Neural cell (in vitro differentiated cells): Measurements from ENCODE around the gene MRPL37. TPM values are rescaled to one million over a fixed set of nuclear protein-coding genes. Genes with fewer than 3 reads are reported as not detected.

Experiments
- H2AFZ ChIP-seq: fragments of 200-600, 300-800 bp; sonication (generic), shearing (Covaris generic); 2 replicates; pipeline ENCODE4 v1.6.0; 2014; ENCODE audit warnings: low read depth, mild to moderate bottlenecking, antibody characterized with exemption, low read length, moderate library complexity
- H3F3A ChIP-seq: fragments of 200-600 bp; shearing (Covaris generic); 2 replicates; pipeline ENCODE4 v1.6.1; 2016; ENCODE audit warnings: mild to moderate bottlenecking, moderate library complexity, mixed read lengths, antibody characterized with exemption, low read length; ENCODE audit not compliant: insufficient read depth, poor library complexity, severe bottlenecking
- H3K27ac ChIP-seq: fragments of 200-600, 300-800 bp; sonication (generic), shearing (Covaris generic); 2 replicates; pipeline ENCODE4 v1.5.1; 2014; ENCODE audit warnings: mild to moderate bottlenecking, low read length, moderate library complexity
- H3K27me3 ChIP-seq: fragments of 300-800, 200-600 bp; sonication (generic), shearing (Covaris generic); 2 replicates; pipeline ENCODE4 v1.6.0; 2014; ENCODE audit warnings: mild to moderate bottlenecking, low read depth, low read length, moderate library complexity; ENCODE audit not compliant: insufficient read depth
- H3K36me3 ChIP-seq: fragments of 300-800, 200-600 bp; sonication (generic), shearing (Covaris generic); 2 replicates; pipeline ENCODE4 v1.5.1; 2014; ENCODE audit warnings: mild to moderate bottlenecking, antibody characterized with exemption, low read length, moderate library complexity; ENCODE audit not compliant: insufficient read depth
- H3K4me2 ChIP-seq: fragments of 300-800, 200-600 bp; sonication (generic), shearing (Covaris generic); 2 replicates; pipeline ENCODE4 v1.6.0; 2014; ENCODE audit warnings: mild to moderate bottlenecking, low read length
- H3K4me3 ChIP-seq: fragments of 300-800, 200-600 bp; sonication (generic), shearing (Covaris generic); 2 replicates; pipeline ENCODE4 v1.5.1; 2014; ENCODE audit warnings: mild to moderate bottlenecking, low read length, moderate library complexity
- H3K79me2 ChIP-seq: fragments of 200-600 bp; shearing (Covaris generic); replicated peaks from 2 replicates; pipeline ENCODE4 v1.6.0; 2014; ENCODE audit warnings: mild to moderate bottlenecking, low read length, moderate library complexity; ENCODE audit not compliant: insufficient read depth
- H3K9ac ChIP-seq: fragments of 300-800, 200-600 bp; sonication (generic), shearing (Covaris generic); 2 replicates; pipeline ENCODE4 v1.6.1; 2016; ENCODE audit warnings: mild to moderate bottlenecking, low read length, mixed read lengths
- H3K9me2 ChIP-seq: fragments of 200-600 bp; shearing (Covaris generic); 2 replicates; pipeline ENCODE4 v1.6.1; 2016; ENCODE audit warnings: mild to moderate bottlenecking, low read length, mixed read lengths; ENCODE audit not compliant: insufficient read depth
- H3K9me3 ChIP-seq: fragments of 200-600, 300-800 bp; sonication (generic), shearing (Covaris generic); 2 replicates; pipeline ENCODE4 v1.6.1; 2016; ENCODE audit warnings: mild to moderate bottlenecking, mixed run types, low read length, moderate library complexity, mixed read lengths
- H4K20me1 ChIP-seq: fragments of 200-600 bp; shearing (Covaris generic); 2 replicates; pipeline ENCODE4 v1.6.1; 2016; ENCODE audit warnings: mild to moderate bottlenecking, mixed run types; ENCODE audit not compliant: insufficient read depth
- CTCF ChIP-seq: fragments of 450-650 bp; IDR thresholded peaks from 2 replicates; pipeline ENCODE4 v1.5.1; 2014; ENCODE audit warnings: antibody characterized with exemption, mild to moderate bottlenecking, moderate library complexity; ENCODE audit not compliant: poor library complexity, severe bottlenecking
- EP300 ChIP-seq: fragments of 450-650 bp; conservative IDR thresholded peaks from 2 replicates; pipeline ENCODE4 v1.6.1; 2014; ENCODE audit warnings: antibody characterized with exemption, mild to moderate bottlenecking, moderate library complexity; ENCODE audit not compliant: poor library complexity, severe bottlenecking
- EZH2 ChIP-seq: fragments of 200-600, 300-800 bp; shearing (Covaris generic), sonication (generic); IDR thresholded peaks from 2 replicates; pipeline ENCODE4 v1.6.1; 2014; ENCODE audit warnings: antibody characterized with exemption, low read length, borderline replicate concordance, mild to moderate bottlenecking; ENCODE audit not compliant: insufficient read depth, poor library complexity, severe bottlenecking
- MXI1 ChIP-seq: fragments of 450-650 bp; conservative IDR thresholded peaks from 2 replicates; pipeline ENCODE4 v1.6.1; 2014; ENCODE audit warnings: antibody characterized with exemption, mild to moderate bottlenecking; ENCODE audit not compliant: poor library complexity, severe bottlenecking
- REST ChIP-seq: IDR thresholded peaks from 2 replicates; pipeline ENCODE4 v1.6.1; 2012; ENCODE audit warnings: borderline replicate concordance
- SMC3 ChIP-seq: fragments of 450-650 bp; conservative IDR thresholded peaks from 2 replicates; pipeline ENCODE4 v1.6.1; 2014; ENCODE audit warnings: antibody characterized with exemption, mild to moderate bottlenecking, moderate library complexity; ENCODE audit not compliant: poor library complexity
- TAF1 ChIP-seq: IDR thresholded peaks from 2 replicates; pipeline ENCODE4 v1.6.1; 2012; ENCODE audit warnings: low read depth
- polyA plus RNA-seq: library from polyadenylated mRNA; depleted of rRNA; stranded (reverse); fragments of >200 nt; gene quantifications from 2 replicates; pipeline ENCODE4 v1.2.3, GENCODE V29; 2014

The MRPL37 gene
- polyA plus RNA-seq, 1 donor from 2014 or later = 24.3 TPM

DNA sequence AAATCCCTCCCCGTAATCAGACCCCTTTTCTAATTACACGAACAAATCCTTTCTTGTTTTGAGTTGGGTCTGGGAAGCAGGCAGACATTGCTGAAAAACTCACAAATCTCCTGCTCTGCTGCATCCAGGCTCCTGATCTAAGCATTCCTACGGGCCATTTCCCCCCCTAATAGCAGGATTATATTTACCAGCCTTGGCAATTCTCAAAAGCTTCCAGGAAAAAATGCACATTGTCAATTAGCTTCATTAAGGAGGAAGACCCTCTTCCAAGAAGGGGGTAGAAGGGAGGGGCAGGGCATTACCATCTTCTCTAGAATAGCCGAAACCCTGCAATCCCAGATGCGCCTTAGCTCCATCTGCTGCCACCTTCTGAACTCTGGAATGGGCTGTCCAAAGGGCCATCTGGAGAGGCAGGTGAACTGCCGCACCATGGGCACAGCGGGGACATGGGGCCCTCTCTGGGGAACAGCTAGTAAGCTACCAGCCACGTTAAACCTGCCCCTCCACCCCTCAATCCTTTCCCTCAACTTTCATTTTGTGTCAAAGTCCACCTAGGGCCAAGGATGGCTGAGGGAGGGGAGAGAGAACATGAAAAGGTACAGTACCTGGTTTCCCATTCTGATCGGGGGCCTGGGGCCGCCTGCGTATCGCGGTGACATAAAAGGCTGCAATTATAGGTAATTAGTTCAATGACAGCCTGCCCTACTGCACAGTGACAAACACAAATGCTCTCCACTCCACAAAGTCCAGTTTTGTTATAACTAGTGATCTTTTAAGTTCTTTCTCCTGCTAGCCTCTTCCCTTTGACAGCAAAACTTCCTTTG is 56.8 kb downstream of the MRPL37 start:
- Histone ChIP-seq H3K27me3 (no peaks in the 10 kb centered on the region), H3K36me3 (no peaks in the 10 kb centered on the region), H3K4me2 (no peak overlapping the region), H4K20me1 (peaks cover 7% of the 10 kb centered on the region), H3K4me3 (no peak overlapping the region), H3K27ac (no peak overlapping the region), H2AFZ (no peak overlapping the region), H3K9ac (no peak overlapping the region), H3K9me2 (no peaks in the 10 kb centered on the region), H3F3A (no peaks in the 10 kb centered on the region), H3K9me3 (no peaks in the 10 kb centered on the region), H3K79me2 (peaks cover 5% of the 10 kb centered on the region)
- TF ChIP-seq TAF1 (no peak), CTCF (no peak), MXI1 (no peak), EP300 (no peak), REST (no peak), EZH2 (no peak)

DNA sequence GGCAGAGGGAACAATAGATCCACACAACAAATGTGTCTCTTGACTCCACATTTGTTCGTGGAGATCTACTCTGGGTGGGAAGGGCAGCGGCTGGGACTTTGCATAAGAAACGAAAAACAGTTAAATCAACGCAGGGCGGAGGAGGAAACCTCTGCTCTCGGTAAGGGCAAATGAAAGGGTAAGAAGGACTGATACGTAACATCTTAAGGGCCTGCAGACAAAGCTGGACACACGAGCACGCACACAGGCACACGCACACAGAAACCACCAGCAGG is 57.3 kb downstream of the MRPL37 start:
- peaks cover 5% of the 10 kb centered on the region for H3K79me2 ChIP-seq
- H3K27ac ChIP-seq = no peak overlapping the region
- no peaks in the 10 kb centered on the region for H3K27me3 ChIP-seq
- H4K20me1 ChIP-seq = peaks cover 7% of the 10 kb centered on the region
- H2AFZ ChIP-seq = no peak overlapping the region
- H3K4me2 ChIP-seq = no peak overlapping the region
- no peaks in the 10 kb centered on the region for H3F3A ChIP-seq
- no peaks in the 10 kb centered on the region for H3K9me3 ChIP-seq
- no peak overlapping the region for H3K9ac ChIP-seq
- TF ChIP-seq EZH2 (no peak), SMC3 (no peak), REST (no peak)
- H3K36me3 ChIP-seq = no peaks in the 10 kb centered on the region
- no peak overlapping the region for H3K4me3 ChIP-seq
- H3K9me2 ChIP-seq = no peaks in the 10 kb centered on the region
